Measurements from ENCODE around the gene XG.
A peak's percentile ranks its signal among the peaks of the same experiment; 100 is the strongest.

Gene XG

DNA sequence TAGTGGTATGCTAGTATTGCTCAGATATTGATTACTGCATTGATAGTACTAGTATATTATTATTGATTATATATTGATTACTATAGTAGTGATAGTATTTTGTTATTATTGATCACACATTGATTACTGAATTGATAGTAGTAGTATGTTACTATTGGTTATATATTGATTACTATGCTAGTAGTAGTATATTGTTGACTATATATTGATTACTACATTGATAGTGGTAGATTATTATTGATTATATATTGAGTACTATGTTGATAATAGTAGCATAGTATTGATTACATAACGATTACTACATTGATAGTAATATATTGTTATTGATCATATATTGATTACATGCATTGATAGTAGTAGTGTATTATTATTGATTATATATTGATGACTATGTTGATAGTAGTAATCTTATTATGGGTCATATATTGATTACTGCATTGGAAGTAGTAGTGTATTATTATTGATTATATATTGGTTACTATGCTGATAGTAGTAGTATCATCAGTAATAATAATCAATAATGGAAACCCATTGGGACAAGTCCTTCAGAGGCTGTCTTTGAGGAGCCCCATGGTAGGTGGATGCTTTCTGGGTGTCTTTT lies 107.5 kb downstream of the XG start:
- H3K4me2 ChIP-seq = peak overlapping the region in 1 of 11 experiments; percentile 29; a peak in 1 of 22 replicates
- H3K27ac ChIP-seq = no peak overlapping the region
- H3K36me3 ChIP-seq = peaks cover 0 to 29% (median 9%) of the 10 kb centered on the region in 11 experiments; a peak in 6 of 22 replicates
- no peak overlapping the region for H3K9ac ChIP-seq
- no peak overlapping the region for H3K4me3 ChIP-seq
- TF ChIP-seq Cebpa-rat (IDR thresholded peaks at IDR 0.05) = no peak
- H3K4me1 ChIP-seq = peaks cover 0 to 12% (median 7%) of the 10 kb centered on the region in 10 experiments; a peak in 7 of 20 replicates
- no peaks in the 10 kb centered on the region for H4K20me1 ChIP-seq
- H3K27me3 ChIP-seq = no peaks in the 10 kb centered on the region
- peaks cover 0 to 5% (median 0%) of the 10 kb centered on the region in 11 experiments; a peak in 2 of 22 replicates for H3K9me3 ChIP-seq (replicated peaks in 1 of 11)

DNA sequence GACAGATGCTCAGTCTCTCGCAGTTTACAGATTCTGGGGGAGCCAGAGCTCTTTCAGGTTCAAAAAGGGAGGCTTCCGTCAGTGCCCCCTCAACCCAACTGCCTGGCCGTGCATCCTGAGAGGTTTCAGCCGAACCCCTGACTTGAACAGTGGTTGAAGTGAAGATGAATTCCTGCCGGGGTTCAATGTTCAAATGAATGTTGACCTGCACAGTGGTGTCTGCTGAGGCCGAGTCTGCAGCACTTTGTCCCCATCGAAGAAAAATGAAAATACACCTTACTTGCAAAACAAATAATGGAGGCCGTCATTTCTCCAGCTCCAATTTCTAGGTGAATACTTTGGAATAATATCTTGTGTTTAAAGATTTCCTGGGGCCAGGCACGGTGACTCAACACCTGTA lies 110.6 kb downstream of the XG start:
- TF ChIP-seq Cebpa-rat (IDR thresholded peaks at IDR 0.05) = no peak
- H4K20me1 ChIP-seq = no peaks in the 10 kb centered on the region
- no peak overlapping the region for H3K9ac ChIP-seq
- H3K9me3 ChIP-seq (replicated peaks in 1 of 11) = no peaks in the 10 kb centered on the region
- H3K4me1 ChIP-seq = peaks cover 0 to 12% (median 7%) of the 10 kb centered on the region in 10 experiments; a peak in 7 of 20 replicates
- H3K36me3 ChIP-seq = peaks cover 0 to 15% (median 0%) of the 10 kb centered on the region in 11 experiments; a peak in 5 of 22 replicates
- no peak overlapping the region for H3K27ac ChIP-seq
- no peaks in the 10 kb centered on the region for H3K27me3 ChIP-seq
- no peak overlapping the region for H3K4me2 ChIP-seq
- no peak overlapping the region for H3K4me3 ChIP-seq

DNA sequence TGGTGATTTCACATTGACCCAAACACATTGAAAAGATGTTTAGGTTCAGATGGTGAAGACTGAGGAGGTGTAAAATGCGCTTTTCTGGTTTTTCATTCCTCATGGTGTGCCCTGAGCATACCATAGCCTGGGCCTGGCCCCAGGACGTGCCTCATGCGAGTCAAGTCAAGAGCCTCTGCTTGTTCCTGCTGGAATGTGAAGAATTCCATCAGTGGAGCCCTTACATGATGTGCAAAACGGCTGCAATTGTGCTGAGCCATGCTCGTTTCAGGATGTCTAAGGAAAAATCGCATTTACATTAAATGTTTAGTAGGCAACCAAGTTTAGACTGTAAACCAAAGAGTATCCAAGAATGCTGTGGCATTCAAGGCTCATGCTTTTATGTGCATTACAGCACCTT lies 111.8 kb downstream of the XG start:
- Histone ChIP-seq H3K27me3 (no peaks in the 10 kb centered on the region), H3K9ac (no peak overlapping the region), H3K9me3 (replicated peaks in 1 of 11) (no peaks in the 10 kb centered on the region), H3K27ac (no peak overlapping the region), H3K36me3 (peaks cover 0 to 15% (median 0%) of the 10 kb centered on the region in 11 experiments; a peak in 5 of 22 replicates), H4K20me1 (no peaks in the 10 kb centered on the region; a peak in 1 of 22 replicates), H3K4me3 (no peak overlapping the region), H3K4me2 (no peak overlapping the region), H3K4me1 (peaks cover 0 to 12% (median 7%) of the 10 kb centered on the region in 10 experiments; a peak in 7 of 20 replicates)
- no peak for TF ChIP-seq Cebpa-rat (IDR thresholded peaks at IDR 0.05)

Data from BLaER1 treated with 17β-estradiol and CSF1 and Interleukin-3, amounts not matched to agents 10 nM and 100 nM (cell line).